HepG2 (cell line): ENCODE results near the gene FMNL1. TPM values are rescaled to one million over a fixed set of nuclear protein-coding genes. Genes with fewer than 3 reads are reported as not detected.

Experiments
- ATF6 ChIP-seq: sonication (generic); formaldehyde crosslinking; conservative IDR thresholded peaks from 2 replicates; pipeline ENCODE4 v1.4.0; 2020; ENCODE audit warnings: missing genetic modification reagents
- CENPBD1 ChIP-seq: sonication (generic); formaldehyde crosslinking; IDR thresholded peaks from 2 replicates; pipeline ENCODE4 v1.8.0; 2022; ENCODE audit warnings: missing genetic modification reagents, low read depth, mild to moderate bottlenecking, borderline replicate concordance
- CHD2 ChIP-seq: IDR thresholded peaks from 2 replicates; pipeline ENCODE4 v1.6.1; 2011; ENCODE audit warnings: low read depth, low read length, improper control_type of control experiment
- ELF3 ChIP-seq: IDR thresholded peaks from 2 replicates; pipeline ENCODE4 v1.6.1; 2016; ENCODE audit warnings: missing genetic modification reagents, missing compliant biosample characterization
- HBP1 ChIP-seq: IDR thresholded peaks from 2 replicates; pipeline ENCODE4 v1.6.1; 2016; ENCODE audit warnings: low read depth, control low read depth
- HCFC1 ChIP-seq: fragments of 150-350 bp; IDR thresholded peaks from 2 replicates; pipeline ENCODE4 v1.6.1; 2014; ENCODE audit warnings: low read depth, low read length
- IKZF1 ChIP-seq: fragments of 450-650 bp; IDR thresholded peaks from 2 replicates; pipeline ENCODE4 v1.7.1; 2016
- NRL ChIP-seq: sonication (generic); formaldehyde crosslinking; IDR thresholded peaks from 2 replicates; pipeline ENCODE4 v1.5.0; 2020; ENCODE audit warnings: missing genetic modification reagents, mild to moderate bottlenecking, moderate library complexity, borderline replicate concordance
- PHF21A ChIP-seq: sonication (generic); formaldehyde crosslinking; IDR thresholded peaks from 2 replicates; pipeline ENCODE4 v1.5.0; 2020; ENCODE audit warnings: mild to moderate bottlenecking, missing genetic modification reagents
- RARA ChIP-seq: IDR thresholded peaks from 2 replicates; pipeline ENCODE4 v1.6.1; 2016; ENCODE audit warnings: missing genetic modification reagents, missing compliant biosample characterization
- RFXANK ChIP-seq: IDR thresholded peaks from 2 replicates; pipeline ENCODE4 v1.6.1; 2016
- TBX2 ChIP-seq: sonication (generic); formaldehyde crosslinking; IDR thresholded peaks from 2 replicates; pipeline ENCODE4 v1.5.0; 2020; ENCODE audit warnings: missing genetic modification reagents, mild to moderate bottlenecking, borderline replicate concordance
- TERF1 ChIP-seq: sonication (generic); formaldehyde crosslinking; IDR thresholded peaks from 2 replicates; pipeline ENCODE4 v1.8.0; 2022; ENCODE audit warnings: mild to moderate bottlenecking, missing genetic modification reagents, moderate library complexity
- ZBTB4 ChIP-seq: sonication (generic); formaldehyde crosslinking; IDR thresholded peaks from 2 replicates; pipeline ENCODE4 v1.4.0; 2020; ENCODE audit warnings: missing genetic modification reagents, mild to moderate bottlenecking, borderline replicate concordance
- ZFP36L1 ChIP-seq: sonication (generic); formaldehyde crosslinking; IDR thresholded peaks from 2 replicates; pipeline ENCODE4 v1.8.0; 2022; ENCODE audit warnings: mild to moderate bottlenecking, missing genetic modification reagents, moderate library complexity
- ZKSCAN8 ChIP-seq: IDR thresholded peaks from 2 replicates; pipeline ENCODE4 v1.6.1; 2016; ENCODE audit warnings: borderline replicate concordance, missing genetic modification reagents, missing compliant biosample characterization
- ZNF337 ChIP-seq: sonication (generic); formaldehyde crosslinking; IDR thresholded peaks from 2 replicates; pipeline ENCODE4 v1.5.1; 2020; ENCODE audit warnings: missing genetic modification reagents, low read depth, mild to moderate bottlenecking, borderline replicate concordance
- ZNF501 ChIP-seq: sonication (generic); formaldehyde crosslinking; IDR thresholded peaks from 2 replicates; pipeline ENCODE4 v1.5.1; 2020; ENCODE audit warnings: mild to moderate bottlenecking, moderate library complexity, missing genetic modification reagents
- ZNF558 ChIP-seq: sonication (generic); formaldehyde crosslinking; IDR thresholded peaks from 2 replicates; pipeline ENCODE4 v1.9.0; 2022; ENCODE audit warnings: mild to moderate bottlenecking, missing genetic modification reagents, borderline replicate concordance
- ZNF777 ChIP-seq: sonication (generic); formaldehyde crosslinking; IDR thresholded peaks from 2 replicates; pipeline ENCODE4 v1.4.0; 2020; ENCODE audit warnings: missing genetic modification reagents
- ZSCAN12 ChIP-seq: sonication (generic); formaldehyde crosslinking; IDR thresholded peaks from 2 replicates; pipeline ENCODE4 v1.9.0; 2021; ENCODE audit warnings: mild to moderate bottlenecking, missing genetic modification reagents
- ZSCAN31 ChIP-seq: sonication (generic); formaldehyde crosslinking; IDR thresholded peaks from 2 replicates; pipeline ENCODE4 v1.5.0; 2020; ENCODE audit warnings: low read depth, mild to moderate bottlenecking, missing genetic modification reagents
- polyA plus RNA-seq, 8 experiments: library from polyadenylated mRNA; depleted of rRNA in 3 of 8; stranded (reverse) in 7 of 8; unstranded in 1 of 8; fragments of >200 nt; fragmentation: Illumina TruSeq in 4 of 8; extraction: Trizol in 4 of 8; gene quantifications; 2 replicates each; pipeline versions ENCODE4 v1.2.1 to v1.2.3, GENCODE V29; 2011 to 2016; ENCODE audit warnings: low read depth in 4 of 8, missing spikeins in 1 of 8, mixed read lengths in 1 of 8; ENCODE audit not compliant: insufficient read depth in 1 of 8
- total RNA-seq, 5 experiments: library from RNA; depleted of rRNA; stranded (reverse); fragments of >200 nt; fragmentation: Illumina TruSeq; extraction: Trizol; gene quantifications; 2 replicates each; pipeline ENCODE4 v1.2.3, GENCODE V29; 2016; ENCODE audit warnings: low read depth in 1 of 5
- TF ChIP-seq, protein P1 (sequence below): IDR thresholded peaks from 2 replicates; pipeline ENCODE4 v1.6.1; 2016

The FMNL1 gene
- total and polyA plus RNA-seq, 2 of the 13 experiments (the other 11 are each of a cell fraction or from before 2014, with no cell fraction given): 0.53 to 0.70 TPM

DNA sequence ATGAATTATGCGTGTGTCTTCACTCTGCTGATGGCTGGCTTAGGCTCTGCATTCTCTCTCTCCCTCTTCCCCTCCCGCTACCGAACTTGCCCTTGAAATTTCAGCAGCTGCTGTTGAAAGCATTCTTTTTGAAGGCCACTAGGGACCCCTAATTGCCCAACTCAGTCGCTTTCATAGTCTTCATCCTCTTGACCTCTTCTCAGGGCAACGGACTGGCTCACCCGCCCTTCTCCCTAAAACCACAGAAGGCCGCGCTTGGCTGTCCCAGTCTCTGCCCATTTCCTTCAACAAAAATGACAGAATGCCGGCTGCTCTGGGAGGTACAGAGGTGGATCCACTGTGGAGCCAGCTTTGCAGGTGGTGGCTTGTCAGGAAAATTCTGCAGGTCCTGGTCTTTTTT is 21.0 kb upstream of the FMNL1 start (continued):
- no peak for TF ChIP-seq TERF1 (CRISPR knock-in tag)
- no peak for TF ChIP-seq RFXANK (CRISPR knock-in tag)
- no peak for TF ChIP-seq HBP1 (CRISPR knock-in tag)
- TF ChIP-seq NRL (CRISPR knock-in tag): no peak
- no peak for TF ChIP-seq CHD2
- peak; percentile 58 for TF ChIP-seq RARA (CRISPR knock-in tag)
- TF ChIP-seq ZNF501: no peak
- TF ChIP-seq ZBTB4 (CRISPR knock-in tag): no peak
- no peak for TF ChIP-seq IKZF1
- no peak for TF ChIP-seq ELF3
- TF ChIP-seq HCFC1: no peak
- TF ChIP-seq ATF6 (CRISPR knock-in tag): no peak
- TF ChIP-seq ZNF777: no peak
- no peak for TF ChIP-seq ZSCAN31 (CRISPR knock-in tag)
- TF ChIP-seq ZFP36L1 (CRISPR knock-in tag): no peak
- TF ChIP-seq TBX2 (CRISPR knock-in tag): no peak
- no peak for TF ChIP-seq ZNF558
- no peak for TF ChIP-seq ZSCAN12
- TF ChIP-seq CENPBD1: no peak
- TF ChIP-seq, protein P1, sequence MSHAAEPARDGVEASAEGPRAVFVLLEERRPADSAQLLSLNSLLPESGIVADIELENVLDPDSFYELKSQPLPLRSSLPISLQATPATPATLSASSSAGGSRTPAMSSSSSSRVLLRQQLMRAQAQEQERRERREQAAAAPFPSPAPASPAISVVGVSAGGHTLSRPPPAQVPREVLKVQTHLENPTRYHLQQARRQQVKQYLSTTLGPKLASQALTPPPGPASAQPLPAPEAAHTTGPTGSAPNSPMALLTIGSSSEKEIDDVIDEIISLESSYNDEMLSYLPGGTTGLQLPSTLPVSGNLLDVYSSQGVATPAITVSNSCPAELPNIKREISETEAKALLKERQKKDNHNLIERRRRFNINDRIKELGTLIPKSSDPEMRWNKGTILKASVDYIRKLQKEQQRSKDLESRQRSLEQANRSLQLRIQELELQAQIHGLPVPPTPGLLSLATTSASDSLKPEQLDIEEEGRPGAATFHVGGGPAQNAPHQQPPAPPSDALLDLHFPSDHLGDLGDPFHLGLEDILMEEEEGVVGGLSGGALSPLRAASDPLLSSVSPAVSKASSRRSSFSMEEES: no peak
- no peak for TF ChIP-seq PHF21A
- no peak for TF ChIP-seq ZKSCAN8 (CRISPR knock-in tag)
- TF ChIP-seq ZNF337 (CRISPR knock-in tag): no peak
